ENCODE data around the gene TPM4.

Gene TPM4

DNA sequence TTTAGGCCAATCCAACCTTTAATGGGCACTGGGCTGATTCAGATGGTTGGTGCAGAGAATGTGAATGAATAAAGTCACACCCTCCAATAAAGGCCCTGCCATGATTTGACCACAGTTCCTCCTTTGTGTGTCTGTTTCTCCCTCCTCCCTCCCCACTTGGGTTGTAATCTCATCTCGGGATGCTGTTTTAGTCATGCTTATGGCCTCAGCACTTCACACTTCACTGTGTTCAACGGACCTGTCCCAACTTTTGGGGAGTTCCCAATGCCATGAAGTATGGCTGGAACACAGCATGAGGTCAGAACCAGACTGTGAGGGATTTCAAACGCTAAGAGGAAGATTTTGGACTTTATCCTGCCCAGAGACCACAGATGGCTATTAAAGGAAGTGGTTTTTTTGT lies 29.8 kb downstream of the TPM4 start:
- FAIRE-seq = peak; percentile 55
- TF ChIP-seq POLR2AphosphoS5 (IDR thresholded peaks at IDR 0.05; ENCODE audit: low read depth, low read length) = no peak
- no peak for TF ChIP-seq PAX5 (IDR thresholded peaks at IDR 0.05; ENCODE audit: insufficient read depth, low read length, severe bottlenecking)
- TF ChIP-seq POU2F2 (IDR thresholded peaks at IDR 0.05; ENCODE audit: low read depth, low read length) = no peak
- TF ChIP-seq TAF1 (IDR thresholded peaks at IDR 0.05; ENCODE audit: low read depth, low read length) = no peak
- TF ChIP-seq POLR2A (IDR thresholded peaks at IDR 0.05; ENCODE audit: low read depth, low read length) = no peak
- peak; percentile 35; the same call in 1 of the 2 replicates for TF ChIP-seq SPI1 (IDR thresholded peaks at IDR 0.05; ENCODE audit: low read depth, low read length)
- no peak for DNase-seq (ENCODE audit: insufficient read length, low spot score)

DNA sequence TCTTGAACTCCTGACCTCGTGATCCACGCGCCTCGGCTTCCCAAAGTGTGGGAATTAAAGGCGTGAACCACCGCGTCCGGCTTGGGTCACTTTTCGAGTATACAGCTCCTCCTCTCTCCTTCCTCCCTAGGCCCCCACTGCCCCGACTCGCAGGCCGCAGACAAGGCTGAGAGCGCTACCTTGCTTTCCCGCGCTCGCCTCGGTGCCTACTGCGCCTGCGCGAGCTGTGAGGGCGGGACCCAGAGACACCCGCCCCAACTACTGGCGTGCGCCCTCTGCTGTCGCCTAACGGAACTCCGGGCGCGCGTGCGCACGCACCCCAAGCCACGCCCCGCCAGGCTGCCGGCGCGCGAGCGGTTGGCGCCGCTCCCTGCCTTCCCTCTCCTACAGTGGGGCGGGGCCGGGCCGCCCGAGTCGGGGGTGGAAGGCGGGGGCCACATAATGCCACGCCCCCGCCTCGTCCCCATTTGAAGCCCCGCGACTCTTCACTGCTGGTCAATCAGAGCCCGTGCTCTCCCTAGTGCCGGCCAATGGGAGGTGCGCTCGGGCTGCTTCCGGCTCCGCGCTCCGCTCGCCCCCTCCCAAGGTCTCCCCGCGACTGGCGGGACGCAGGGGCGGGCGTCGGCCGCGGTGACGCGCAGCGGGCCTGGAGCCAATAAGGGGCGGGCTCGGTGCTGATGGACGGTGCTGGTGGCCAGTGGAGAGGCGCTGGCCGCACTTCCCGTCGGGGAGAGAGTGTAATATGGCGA lies 35.0 kb downstream of the TPM4 start, which contains the start of gene RAB8A:
TSS of gene RAB8A (plus strand) at position 730 of the 749 bp plus-strand sequence. CDS start at position 743, 13 bp downstream.
- FAIRE-seq (peak; percentile 99), DNase-seq (ENCODE audit: insufficient read length, low spot score) (peak; percentile 98)
- TF ChIP-seq POLR2A (IDR thresholded peaks at IDR 0.05; ENCODE audit: low read depth, low read length) (no peak), POU2F2 (IDR thresholded peaks at IDR 0.05; ENCODE audit: low read depth, low read length) (no peak), PAX5 (IDR thresholded peaks at IDR 0.05; ENCODE audit: insufficient read depth, low read length, severe bottlenecking) (peak; percentile 7), TAF1 (IDR thresholded peaks at IDR 0.05; ENCODE audit: low read depth, low read length) (peak; percentile 15; the same call in 1 of the 2 replicates), SPI1 (IDR thresholded peaks at IDR 0.05; ENCODE audit: low read depth, low read length) (peak; percentile 80), POLR2AphosphoS5 (IDR thresholded peaks at IDR 0.05; ENCODE audit: low read depth, low read length) (no peak)

DNA sequence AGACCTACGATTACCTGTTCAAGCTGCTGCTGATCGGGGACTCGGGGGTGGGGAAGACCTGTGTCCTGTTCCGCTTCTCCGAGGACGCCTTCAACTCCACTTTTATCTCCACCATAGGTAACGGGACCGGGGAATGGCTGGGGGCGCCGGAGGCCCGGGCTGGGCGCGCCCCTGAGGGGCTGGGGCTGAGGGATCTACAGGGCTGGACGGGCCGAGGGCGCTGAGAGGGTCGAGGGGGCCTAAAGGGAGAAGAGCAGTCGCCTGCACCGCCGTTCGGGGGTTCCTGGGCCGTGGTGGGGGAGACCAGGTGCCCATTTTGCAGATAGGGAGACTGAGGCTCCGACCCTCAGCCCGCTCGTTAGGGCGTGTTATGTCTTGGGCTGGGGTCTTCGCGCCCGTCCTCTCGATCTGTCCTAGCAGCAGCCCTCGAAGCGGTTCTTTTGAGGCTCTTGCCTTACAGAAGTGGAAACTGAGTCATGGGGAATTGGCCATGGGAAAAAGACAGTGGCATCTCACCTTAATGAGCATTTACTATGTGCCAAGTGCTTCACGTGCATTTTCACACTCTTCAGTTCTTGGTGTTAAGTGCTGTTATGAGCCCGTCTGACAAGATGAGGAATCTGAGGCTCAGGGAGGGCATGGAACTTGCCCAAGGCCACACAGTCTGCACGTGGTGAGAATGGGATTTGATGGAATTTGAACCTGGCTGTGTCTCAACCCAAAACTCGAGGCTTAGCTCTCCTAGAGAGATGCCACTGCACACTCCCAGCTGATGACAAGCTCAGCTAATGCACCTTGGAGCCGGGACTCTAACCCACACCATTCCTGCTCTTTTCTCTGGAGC lies 35.8 kb downstream of the TPM4 start:
- DNase-seq (ENCODE audit: insufficient read length, low spot score) = no peak
- TF ChIP-seq TAF1 (IDR thresholded peaks at IDR 0.05; ENCODE audit: low read depth, low read length) (peak; percentile 94; the same call in 1 of the 2 replicates), POLR2AphosphoS5 (IDR thresholded peaks at IDR 0.05; ENCODE audit: low read depth, low read length) (peak; percentile 84), PAX5 (IDR thresholded peaks at IDR 0.05; ENCODE audit: insufficient read depth, low read length, severe bottlenecking) (no peak), POU2F2 (IDR thresholded peaks at IDR 0.05; ENCODE audit: low read depth, low read length) (no peak), POLR2A (IDR thresholded peaks at IDR 0.05; ENCODE audit: low read depth, low read length) (peak; percentile 84), SPI1 (IDR thresholded peaks at IDR 0.05; ENCODE audit: low read depth, low read length) (no peak)
- no peak for FAIRE-seq

DNA sequence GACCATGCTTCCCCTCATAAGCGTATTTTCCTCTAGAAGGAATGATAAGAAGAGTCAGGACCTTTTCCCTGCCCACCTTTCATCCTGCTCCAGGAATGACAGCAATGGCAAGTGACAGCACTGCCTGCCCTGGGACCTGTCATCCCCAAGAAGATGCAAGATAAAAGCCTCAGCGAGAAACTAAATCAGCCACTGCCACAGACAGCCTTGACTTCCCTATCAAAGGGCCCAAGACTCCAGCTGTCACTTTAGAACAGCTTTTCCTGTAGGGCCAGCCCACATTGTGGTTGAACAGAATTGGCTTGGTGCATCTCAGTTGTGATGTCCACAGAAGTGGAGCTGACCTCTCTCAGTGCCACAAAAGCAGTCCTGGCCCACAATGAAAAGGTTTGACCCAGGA lies 36.5 kb downstream of the TPM4 start:
- DNase-seq (ENCODE audit: insufficient read length, low spot score) = no peak
- FAIRE-seq = no peak
- TF ChIP-seq POLR2A (IDR thresholded peaks at IDR 0.05; ENCODE audit: low read depth, low read length) = no peak
- no peak for TF ChIP-seq POLR2AphosphoS5 (IDR thresholded peaks at IDR 0.05; ENCODE audit: low read depth, low read length)
- no peak for TF ChIP-seq TAF1 (IDR thresholded peaks at IDR 0.05; ENCODE audit: low read depth, low read length)
- TF ChIP-seq POU2F2 (IDR thresholded peaks at IDR 0.05; ENCODE audit: low read depth, low read length) = no peak
- TF ChIP-seq SPI1 (IDR thresholded peaks at IDR 0.05; ENCODE audit: low read depth, low read length) = no peak
- no peak for TF ChIP-seq PAX5 (IDR thresholded peaks at IDR 0.05; ENCODE audit: insufficient read depth, low read length, severe bottlenecking)

DNA sequence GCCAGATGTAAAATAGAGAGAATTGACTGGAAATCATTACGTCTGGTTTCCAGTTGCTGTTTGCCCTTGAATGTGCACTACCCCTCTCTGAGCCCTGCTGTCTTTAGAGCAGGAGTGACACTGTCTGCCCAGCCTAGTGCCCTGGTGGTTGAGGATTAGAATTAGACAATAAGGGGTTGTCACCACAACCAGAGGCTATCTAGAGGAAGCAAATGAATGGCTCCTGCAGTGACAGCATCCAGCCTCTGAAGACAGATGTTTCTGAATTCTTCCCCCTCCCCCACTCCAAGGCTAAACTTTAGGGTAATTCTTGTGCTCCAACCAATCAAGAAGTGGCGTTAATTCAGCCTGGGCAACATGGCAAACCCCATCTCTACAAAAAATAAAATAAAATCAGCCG lies 37.4 kb downstream of the TPM4 start:
- no peak for FAIRE-seq
- TF ChIP-seq POLR2AphosphoS5 (IDR thresholded peaks at IDR 0.05; ENCODE audit: low read depth, low read length) = no peak
- no peak for TF ChIP-seq PAX5 (IDR thresholded peaks at IDR 0.05; ENCODE audit: insufficient read depth, low read length, severe bottlenecking)
- TF ChIP-seq TAF1 (IDR thresholded peaks at IDR 0.05; ENCODE audit: low read depth, low read length) = no peak
- no peak for TF ChIP-seq SPI1 (IDR thresholded peaks at IDR 0.05; ENCODE audit: low read depth, low read length)
- no peak for TF ChIP-seq POU2F2 (IDR thresholded peaks at IDR 0.05; ENCODE audit: low read depth, low read length)
- TF ChIP-seq POLR2A (IDR thresholded peaks at IDR 0.05; ENCODE audit: low read depth, low read length) = no peak
- no peak for DNase-seq (ENCODE audit: insufficient read length, low spot score)

DNA sequence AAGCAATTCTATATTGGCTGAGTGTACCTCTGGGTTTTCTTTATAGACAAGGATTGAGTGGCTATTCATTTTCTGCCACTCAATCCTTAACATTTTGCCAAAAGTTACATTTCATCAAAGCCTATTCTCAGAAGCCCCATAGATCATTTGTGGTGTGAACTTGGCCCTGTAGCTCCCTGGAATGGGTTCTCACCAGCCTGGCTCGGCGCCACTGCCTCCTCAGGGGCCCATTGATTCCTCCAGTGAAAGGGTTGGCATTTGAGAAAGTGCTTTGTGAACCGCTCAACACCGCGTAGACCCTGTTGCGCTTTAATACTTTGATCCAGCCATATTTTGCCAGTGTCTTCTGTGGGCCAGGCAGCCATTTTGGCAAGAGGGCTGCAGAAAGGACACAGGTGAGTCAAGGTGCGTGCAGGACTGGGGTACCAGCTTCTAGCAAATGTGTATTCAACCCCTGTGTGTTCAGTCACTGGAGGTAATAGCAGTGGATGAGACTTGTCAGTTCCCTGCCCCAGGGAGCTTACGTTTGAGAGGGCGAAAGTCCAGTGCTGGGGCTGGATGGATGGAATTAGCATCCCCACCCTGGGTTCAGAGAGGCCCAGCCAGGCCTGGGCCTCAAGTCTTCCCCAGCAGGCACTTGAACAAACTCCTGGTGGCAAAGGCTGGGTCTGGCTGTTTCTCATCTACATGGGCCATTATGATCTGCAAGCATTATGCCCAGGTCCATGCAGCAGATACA lies 39.2 kb downstream of the TPM4 start:
- TF ChIP-seq POLR2AphosphoS5 (IDR thresholded peaks at IDR 0.05; ENCODE audit: low read depth, low read length) = no peak
- no peak for TF ChIP-seq POLR2A (IDR thresholded peaks at IDR 0.05; ENCODE audit: low read depth, low read length)
- FAIRE-seq (no peak), DNase-seq (ENCODE audit: insufficient read length, low spot score) (no peak)

DNA sequence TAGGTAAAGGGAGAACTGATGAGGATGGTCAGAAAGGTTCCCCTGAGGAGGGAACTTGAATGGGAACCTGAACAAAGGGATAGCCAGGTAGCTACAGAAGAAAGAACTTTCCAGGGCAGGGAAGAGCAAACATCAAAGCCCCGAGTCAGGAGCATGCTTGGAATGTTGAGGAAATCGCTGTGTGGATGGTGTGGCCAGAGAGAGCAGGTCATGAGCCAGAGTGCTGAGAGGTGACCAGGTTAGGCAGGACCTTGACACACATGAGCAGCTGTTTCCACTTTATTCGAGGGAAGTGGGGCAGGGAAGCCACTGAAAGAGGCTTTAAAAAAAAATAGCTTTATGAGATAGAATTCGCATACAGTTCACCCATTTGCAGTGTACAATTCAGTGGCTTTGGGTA lies 39.8 kb downstream of the TPM4 start:
- DNase-seq (ENCODE audit: insufficient read length, low spot score) (no peak), FAIRE-seq (no peak)
- no peak for TF ChIP-seq POLR2AphosphoS5 (IDR thresholded peaks at IDR 0.05; ENCODE audit: low read depth, low read length)
- TF ChIP-seq POLR2A (IDR thresholded peaks at IDR 0.05; ENCODE audit: low read depth, low read length) = no peak
- TF ChIP-seq TAF1 (IDR thresholded peaks at IDR 0.05; ENCODE audit: low read depth, low read length) = no peak
- TF ChIP-seq POU2F2 (IDR thresholded peaks at IDR 0.05; ENCODE audit: low read depth, low read length) = no peak
- no peak for TF ChIP-seq PAX5 (IDR thresholded peaks at IDR 0.05; ENCODE audit: insufficient read depth, low read length, severe bottlenecking)
- TF ChIP-seq SPI1 (IDR thresholded peaks at IDR 0.05; ENCODE audit: low read depth, low read length) = no peak

DNA sequence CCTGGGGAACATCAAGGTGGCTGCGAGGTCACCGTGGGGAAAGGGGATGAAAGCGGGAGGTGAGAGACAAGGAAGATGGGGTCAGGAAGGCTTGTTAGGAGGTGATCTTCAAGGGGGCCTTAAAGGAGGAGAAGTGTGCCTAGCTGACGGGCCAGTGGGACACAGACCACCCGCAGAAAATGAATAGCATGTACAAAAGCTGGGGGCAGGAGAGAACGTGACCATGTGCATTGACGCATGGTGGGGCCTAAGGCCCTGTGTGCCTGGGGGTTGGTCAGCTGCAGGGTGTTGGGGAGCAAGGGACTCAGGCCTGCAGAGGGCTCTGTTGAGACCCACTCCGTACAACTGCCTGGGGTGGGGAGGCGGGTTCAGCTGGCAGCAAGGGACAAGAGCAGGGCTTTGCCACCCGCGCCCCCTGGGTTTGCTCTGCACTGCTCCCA lies 41.3 kb downstream of the TPM4 start:
- FAIRE-seq (peak; percentile 90), DNase-seq (ENCODE audit: insufficient read length, low spot score) (no peak)
- TF ChIP-seq POLR2AphosphoS5 (IDR thresholded peaks at IDR 0.05; ENCODE audit: low read depth, low read length) = no peak
- no peak for TF ChIP-seq SPI1 (IDR thresholded peaks at IDR 0.05; ENCODE audit: low read depth, low read length)
- TF ChIP-seq POU2F2 (IDR thresholded peaks at IDR 0.05; ENCODE audit: low read depth, low read length) = no peak
- TF ChIP-seq POLR2A (IDR thresholded peaks at IDR 0.05; ENCODE audit: low read depth, low read length) = 0 out of 2 replicates have a peak, but pooled peaks have one; percentile 3
- peak; percentile 14 for TF ChIP-seq PAX5 (IDR thresholded peaks at IDR 0.05; ENCODE audit: insufficient read depth, low read length, severe bottlenecking)
- no peak for TF ChIP-seq TAF1 (IDR thresholded peaks at IDR 0.05; ENCODE audit: low read depth, low read length)

Data from GM12891 (cell line).